Right renal cortex interstitium (tissue), 3 donors: ENCODE data around the gene DBET. TPM values are rescaled to one million over a fixed set of nuclear protein-coding genes. Genes with fewer than 3 reads are reported as not detected.

Experiments
- polyA plus RNA-seq, 3 donors: library from polyadenylated mRNA; unstranded; fragments of 120-200 nt; gene quantifications; one replicate each; pipeline ENCODE4 v1.2.1, GENCODE V29; 2013; ENCODE audit not compliant: insufficient read length in 3 of 3

DBET gene
- polyA plus RNA-seq, 3 donors: not detected

Other genes starting within 250 kb of the DBET start
- gene FRG1, start 123.6 kb upstream of the DBET start, polyA plus RNA-seq: 10 to 100 TPM; 67.1 to 76.4 (median 72.4) TPM
- not detected for gene FRG2, start 37.2 kb upstream of the DBET start, polyA plus RNA-seq
- gene DUX4, start 109.3 kb downstream of the DBET start, polyA plus RNA-seq: not detected